T-cell (primary cell): ENCODE measurements around the gene PCNX2. TPM values are rescaled to one million over a fixed set of nuclear protein-coding genes. Genes with fewer than 3 reads are reported as not detected.

Experiments used
- ATAC-seq, 4 experiments: fragments of 200-7000 bp in 3 of 4; fragments of 150-1000 bp in 1 of 4; cut with Tn5 transposase; replicated peaks in 1 of 4; 1 replicate in 3 of 4; 2 replicates in 1 of 4; pipeline ENCODE4 v1.10.0; 2021; ENCODE audit warnings: moderate library complexity in 3 of 4, mild to moderate bottlenecking in 2 of 4, moderate number of reproducible peaks in 1 of 4
- CTCF ChIA-PET, 2 donors: fragments of 300-600 bp; sonication (Branson Sonifier 250); formaldehyde crosslinking; loops; one replicate each; lab custom pipeline; 2022; ENCODE audit warnings: antibody characterized with exemption in 2 of 2; lab: Charles Lee
- POLR2A ChIA-PET, 2 donors: fragments of 300-600 bp; sonication (Branson Sonifier 250); formaldehyde crosslinking; loops; one replicate each; lab custom pipeline; 2022; ENCODE audit warnings: antibody characterized with exemption in 2 of 2; lab: Charles Lee
- DNase-seq, 35 experiments: peaks; one replicate each; pipeline versions ENCODE4 v3.0.0 to v3.0.0-alpha.2; 2013 to 2023
- H3K27ac ChIP-seq: one replicate; pipeline ENCODE4 v1.5.1; 2013; ENCODE audit warnings: low read length
- H3K27me3 ChIP-seq, 2 experiments: replicated peaks in 1 of 2; 1 replicate in 1 of 2; 2 replicates in 1 of 2; pipeline versions ENCODE4 v1.6.1 to v1.7.0; 2013; ENCODE audit warnings: low read length in 1 of 2, mixed read lengths in 1 of 2; ENCODE audit not compliant: control insufficient read depth in 2 of 2, insufficient read depth in 2 of 2; ENCODE audit errors: extremely low read depth in 1 of 2
- H3K36me3 ChIP-seq, 2 donors: 1 replicate in 1 of 2; 2 replicates in 1 of 2; pipeline versions ENCODE4 v1.6.1 to v1.7.0; 2013; ENCODE audit warnings: low read length in 1 of 2; ENCODE audit not compliant: control insufficient read depth in 2 of 2, insufficient read depth in 1 of 2; ENCODE audit errors: extremely low read depth in 1 of 2
- H3K4me1 ChIP-seq, 2 experiments: 1 replicate in 1 of 2; 2 replicates in 1 of 2; pipeline versions ENCODE4 v1.6.1 to v1.7.0; 2013; ENCODE audit warnings: low read length in 2 of 2, mixed read lengths in 1 of 2; ENCODE audit not compliant: insufficient read depth in 2 of 2, control insufficient read depth in 1 of 2; ENCODE audit errors: extremely low read depth in 1 of 2
- H3K4me3 ChIP-seq, 2 donors: 1 replicate in 1 of 2; 2 replicates in 1 of 2; pipeline versions ENCODE4 v1.5.1 to v1.7.0; 2013; ENCODE audit warnings: mild to moderate bottlenecking in 2 of 2, low read length in 1 of 2, moderate library complexity in 1 of 2; ENCODE audit not compliant: control insufficient read depth in 1 of 2; ENCODE audit errors: extremely low read depth in 1 of 2
- H3K9me3 ChIP-seq: 2 replicates; pipeline ENCODE4 v1.7.0; 2013
- H3K27ac Mint-ChIP-seq, 2 donors: one replicate each; pipeline ENCODE4 v1.8.0; 2020 to 2021; ENCODE audit warnings: mild to moderate bottlenecking in 2 of 2, mixed read lengths in 2 of 2
- H3K27me3 Mint-ChIP-seq, 2 donors: one replicate each; pipeline ENCODE4 v1.8.0; 2021 to 2022; ENCODE audit warnings: mixed read lengths in 2 of 2
- H3K36me3 Mint-ChIP-seq: one replicate; pipeline ENCODE4 v1.8.0; 2021; ENCODE audit warnings: mixed read lengths
- H3K4me1 Mint-ChIP-seq, 3 donors: one replicate each; pipeline ENCODE4 v1.8.0; 2020 to 2022; ENCODE audit warnings: mixed read lengths in 3 of 3, mild to moderate bottlenecking in 1 of 3
- H3K4me3 Mint-ChIP-seq, 3 donors: one replicate each; pipeline ENCODE4 v1.8.0; 2020 to 2022; ENCODE audit warnings: mild to moderate bottlenecking in 3 of 3, mixed read lengths in 3 of 3, moderate library complexity in 3 of 3
- H3K9me3 Mint-ChIP-seq, 3 donors: one replicate each; pipeline ENCODE4 v1.8.0; 2020 to 2022; ENCODE audit warnings: mixed read lengths in 3 of 3
- WGBS: methylation state at CpG from one replicate; pipeline ENCODE4 v1.1.5; 2013; ENCODE audit warnings: missing lambda C conversion rate; ENCODE audit not compliant: insufficient coverage; 5-methylcytosine and 5-hydroxymethylcytosine counted together
- total RNA-seq, 35 experiments: library from RNA in 6 of 35; stranded (reverse) in 6 of 35; fragments of 120-200 nt in 1 of 35; gene quantifications; one replicate each; pipeline versions ENCODE4 v1.2.1 to v1.2.4 and lab custom pipeline; 2013 to 2026

PCNX2 gene
- total RNA-seq, 5 donors from 2014 or later (not counting 1 experiment from before 2014, with no cell fraction given) = 47.2 to 91.7 (median 68.6) TPM

GRCh38 chr1:233319272-233319671 lies 23.7 kb upstream of the PCNX2 start:
- Mint-ChIP-seq H3K4me1 (no peaks in the 10 kb centered on the region), H3K27me3 (peaks cover 9 to 18% of the 10 kb centered on the region in 2 donors), H3K27ac (no peak overlapping the region), H3K9me3 (no peaks in the 10 kb centered on the region), H3K4me3 (no peak overlapping the region), H3K36me3 (no peaks in the 10 kb centered on the region)
- H3K36me3 ChIP-seq = no peaks in the 10 kb centered on the region
- ATAC-seq (no peak), DNase-seq (no peak)
- no peaks in the 10 kb centered on the region for H3K9me3 ChIP-seq
- H3K4me1 ChIP-seq = no peaks in the 10 kb centered on the region
- ChIA-PET CTCF (no interaction called here), POLR2A (no interaction called here)
- no peak overlapping the region for H3K27ac ChIP-seq
- H3K4me3 ChIP-seq = no peak overlapping the region
- no peaks in the 10 kb centered on the region for H3K27me3 ChIP-seq
- WGBS = no CpG with 5 or more reads among the region's 6 CpGs

- Mint-ChIP-seq H3K9me3 (no peaks in the 10 kb centered on the region), H3K27ac (no peak overlapping the region), H3K36me3 (no peaks in the 10 kb centered on the region), H3K4me3 (no peak overlapping the region), H3K27me3 (peaks cover 8 to 19% of the 10 kb centered on the region in 2 donors), H3K4me1 (no peaks in the 10 kb centered on the region)
- H3K9me3 ChIP-seq = no peaks in the 10 kb centered on the region
- H3K36me3 ChIP-seq = no peaks in the 10 kb centered on the region
- no peak overlapping the region for H3K27ac ChIP-seq
- DNase-seq (no peak), ATAC-seq (no peak)
- no peak overlapping the region for H3K4me3 ChIP-seq
- ChIA-PET CTCF (interaction anchor here in 1 of 2 donors (1.7 kb wide), 1 partner anchor 11 kb away, joined by 11 read pairs; no protein-coding TSS in a partner anchor), POLR2A (no interaction called here)
- WGBS = 86% methylated on average over 1 of the region's 1 CpG
- no peaks in the 10 kb centered on the region for H3K4me1 ChIP-seq
- peaks cover 0 to 2% of the 10 kb centered on the region in 2 experiments for H3K27me3 ChIP-seq
Observed at GRCh38 chr1:233316473-233316872, 20.9 kb upstream of the PCNX2 start.

- no peaks in the 10 kb centered on the region for H3K36me3 ChIP-seq
- CTCF ChIA-PET = interaction anchor here in 1 of 2 donors (0.6 to 1.7 kb wide), 3 partner anchors 8 to 67 kb away, joined by 3 to 11 read pairs (median 3); no protein-coding TSS in a partner anchor
- POLR2A ChIA-PET = no interaction called here
Observed at GRCh38 chr1:233315718-233316301, 20.3 kb upstream of the PCNX2 start.

GRCh38 chr1:233313434-233314155 lies 18.1 kb upstream of the PCNX2 start:
- Histone ChIP-seq H3K9me3 (no peaks in the 10 kb centered on the region), H3K27ac (no peak overlapping the region), H3K4me3 (no peak overlapping the region), H3K27me3 (peaks cover 0 to 2% of the 10 kb centered on the region in 2 experiments), H3K4me1 (no peaks in the 10 kb centered on the region), H3K36me3 (no peaks in the 10 kb centered on the region)
- ATAC-seq (no peak), DNase-seq (no peak)
- H3K4me3 Mint-ChIP-seq = no peak overlapping the region
- H3K36me3 Mint-ChIP-seq = no peaks in the 10 kb centered on the region
- no peaks in the 10 kb centered on the region for H3K4me1 Mint-ChIP-seq
- CTCF ChIA-PET = interaction anchor here in 1 of 2 donors (0.7 kb wide), 1 partner anchor 923 kb away, joined by 3 read pairs; no protein-coding TSS in a partner anchor
- H3K27ac Mint-ChIP-seq = no peak overlapping the region
- 50% methylated on average over 1 of the region's 4 CpGs for WGBS
- no peaks in the 10 kb centered on the region for H3K9me3 Mint-ChIP-seq
- H3K27me3 Mint-ChIP-seq = peaks cover 2 to 17% of the 10 kb centered on the region in 2 donors
- POLR2A ChIA-PET = no interaction called here

More at GRCh38 chr1:233315718-233316301, 20.3 kb upstream of the PCNX2 start:
- no peaks in the 10 kb centered on the region for H3K9me3 Mint-ChIP-seq
- H3K4me1 Mint-ChIP-seq = no peaks in the 10 kb centered on the region
- peaks cover 0 to 2% of the 10 kb centered on the region in 2 experiments for H3K27me3 ChIP-seq
- DNase-seq = no peak
- no peak overlapping the region for H3K27ac ChIP-seq
- no peak overlapping the region for H3K4me3 ChIP-seq
- peaks cover 8 to 19% of the 10 kb centered on the region in 2 donors for H3K27me3 Mint-ChIP-seq
- H3K4me1 ChIP-seq = no peaks in the 10 kb centered on the region
- no peak overlapping the region for H3K4me3 Mint-ChIP-seq
- H3K36me3 Mint-ChIP-seq = no peaks in the 10 kb centered on the region
- ATAC-seq = no peak
- H3K27ac Mint-ChIP-seq = no peak overlapping the region
- no peaks in the 10 kb centered on the region for H3K9me3 ChIP-seq
- WGBS = no CpG with 5 or more reads among the region's 1 CpG

- DNase-seq (peak in 1 of 35 experiments; percentile 66), ATAC-seq (peak in 3 of 4 experiments; percentile 37 to 57 (median 40))
- no peaks in the 10 kb centered on the region for H3K4me1 Mint-ChIP-seq
- Histone ChIP-seq H3K36me3 (no peaks in the 10 kb centered on the region), H3K27me3 (peaks cover 2 to 8% of the 10 kb centered on the region in 2 experiments), H3K4me1 (no peaks in the 10 kb centered on the region), H3K27ac (no peak overlapping the region), H3K9me3 (no peaks in the 10 kb centered on the region), H3K4me3 (no peak overlapping the region)
- H3K9me3 Mint-ChIP-seq = no peaks in the 10 kb centered on the region
- no peak overlapping the region for H3K4me3 Mint-ChIP-seq
- H3K27ac Mint-ChIP-seq = no peak overlapping the region
- ChIA-PET POLR2A (no interaction called here), CTCF (interaction anchor here (0.5 to 3.0 kb wide), 14 partner anchors 9 to 1005 kb away, joined by 3 to 19 read pairs (median 3); partner anchors contain the start of gene PCNX2 (in 1 of the 2))
- no peaks in the 10 kb centered on the region for H3K36me3 Mint-ChIP-seq
- no CpG with 5 or more reads among the region's 1 CpG for WGBS
- H3K27me3 Mint-ChIP-seq = peaks cover 7 to 16% of the 10 kb centered on the region in 2 donors
Observed at GRCh38 chr1:233304489-233305102, 9.1 kb upstream of the PCNX2 start.

- no peaks in the 10 kb centered on the region for H3K9me3 ChIP-seq
- peaks cover 0 to 2% of the 10 kb centered on the region in 2 experiments for H3K27me3 ChIP-seq
- H3K4me3 ChIP-seq = no peak overlapping the region
- Mint-ChIP-seq H3K9me3 (no peaks in the 10 kb centered on the region), H3K4me1 (peaks cover 5 to 7% (median 5%) of the 10 kb centered on the region in 3 donors), H3K27me3 (peaks cover 0 to 3% of the 10 kb centered on the region in 2 donors), H3K4me3 (no peak overlapping the region), H3K36me3 (no peaks in the 10 kb centered on the region), H3K27ac (no peak overlapping the region)
- ATAC-seq = no peak
- DNase-seq = no peak
- 67% methylated on average over 1 of the region's 2 CpGs for WGBS
- H3K27ac ChIP-seq = no peak overlapping the region
- peaks cover 0 to 7% of the 10 kb centered on the region in 2 experiments for H3K4me1 ChIP-seq
- CTCF ChIA-PET = no interaction called here
- POLR2A ChIA-PET = no interaction called here
- H3K36me3 ChIP-seq = no peaks in the 10 kb centered on the region
Observed at GRCh38 chr1:233300326-233300725, 4.8 kb upstream of the PCNX2 start.
